K562 (cell line): Measurements from ENCODE around the gene TPX2. TPM values are rescaled to one million over a fixed set of nuclear protein-coding genes. Genes with fewer than 3 reads are reported as not detected.

Source experiments
- CGGBP1 ChIP-seq: fragments of 250-450 bp; sonication (Bioruptor Pico); IDR thresholded peaks from 2 replicates; pipeline ENCODE4 v1.9.0; 2021; ENCODE audit warnings: mild to moderate bottlenecking
- CHD4 ChIP-seq: fragments of 200-600 bp; sonication (generic); IDR thresholded peaks from 3 replicates; pipeline ENCODE4 v1.6.1; 2012; ENCODE audit warnings: low read depth, mild to moderate bottlenecking, mixed read lengths, low read length, inconsistent platforms; ENCODE audit not compliant: insufficient read depth, insufficient replicate concordance, poor library complexity, severe bottlenecking
- GMEB1 ChIP-seq: fragments of 250-450 bp; sonication (Bioruptor Pico); IDR thresholded peaks from 2 replicates; pipeline ENCODE4 v1.4.0; 2020; ENCODE audit warnings: mild to moderate bottlenecking
- HLTF ChIP-seq: fragments of 450-650 bp; IDR thresholded peaks from 2 replicates; pipeline ENCODE4 v1.6.1; 2016
- KLF13 ChIP-seq: fragments of 450-650 bp; IDR thresholded peaks from 2 replicates; pipeline ENCODE4 v1.6.1; 2016; ENCODE audit warnings: missing genetic modification characterization, low read depth, mild to moderate bottlenecking, missing compliant biosample characterization, moderate library complexity, borderline replicate concordance
- MECOM ChIP-seq: fragments of 250-450 bp; sonication (Bioruptor Pico); IDR thresholded peaks from 2 replicates; pipeline ENCODE4 v1.8.0; 2022; ENCODE audit warnings: inconsistent platforms
- MYBL2 ChIP-seq, 2 experiments: fragments of 450-650 bp in 1 of 2; sonication (generic) in 1 of 2; formaldehyde crosslinking in 1 of 2; IDR thresholded peaks; 2 replicates each; pipeline versions ENCODE4 v1.6.1 to v1.8.1; 2017 to 2022; ENCODE audit warnings: borderline replicate concordance in 1 of 2, inconsistent platforms in 1 of 2, low read depth in 1 of 2, mild to moderate bottlenecking in 1 of 2, missing genetic modification reagents in 1 of 2, moderate library complexity in 1 of 2
- NFE2 ChIP-seq: IDR thresholded peaks from 2 replicates; pipeline ENCODE4 v1.6.1; 2014; ENCODE audit warnings: antibody characterized with exemption, low read depth
- PHB ChIP-seq: fragments of 250-450 bp; sonication (Bioruptor Pico); IDR thresholded peaks from 2 replicates; pipeline ENCODE4 v1.5.0; 2021
- SMARCB1 ChIP-seq: IDR thresholded peaks from 2 replicates; pipeline ENCODE4 v1.6.1; 2011; ENCODE audit warnings: improper control_type of control experiment, low read depth; ENCODE audit not compliant: insufficient read length
- TBP ChIP-seq: optimal IDR thresholded peaks from 2 replicates; pipeline ENCODE3; 2011; ENCODE audit warnings: low read depth, low read length, improper control_type of control experiment
- TCF7 ChIP-seq: sonication (generic); IDR thresholded peaks from 2 replicates; pipeline ENCODE4 v1.6.1; 2016; ENCODE audit warnings: antibody characterized with exemption, borderline replicate concordance
- ZNF217 ChIP-seq: sonication (generic); formaldehyde crosslinking; IDR thresholded peaks from 2 replicates; pipeline ENCODE4 v1.8.0; 2022; ENCODE audit warnings: mild to moderate bottlenecking, missing genetic modification reagents
- ZNF57 ChIP-seq: fragments of 450-650 bp; formaldehyde crosslinking; IDR thresholded peaks from 2 replicates; pipeline ENCODE4 v1.4.0; 2020; ENCODE audit warnings: mild to moderate bottlenecking, moderate library complexity
- ZNF75A ChIP-seq: fragments of 450-650 bp; formaldehyde crosslinking; IDR thresholded peaks from 2 replicates; pipeline ENCODE4 v1.4.0; 2020; ENCODE audit warnings: mild to moderate bottlenecking
- ZNF766 ChIP-seq: fragments of 200-800 bp; sonication (Bioruptor generic); conservative IDR thresholded peaks from 2 replicates; pipeline ENCODE4 v1.6.1; 2016; ENCODE audit warnings: missing genetic modification characterization, missing compliant biosample characterization
- polyA plus RNA-seq, 8 experiments: library from polyadenylated mRNA; depleted of rRNA in 4 of 8; stranded (reverse) in 5 of 8; unstranded in 3 of 8; fragments of >200 nt; fragmentation: Nextera tagmentation in 2 of 8; fragmentation: Illumina TruSeq in 1 of 8; extraction: Ambion mirVana in 2 of 8; extraction: Trizol in 1 of 8; gene quantifications; 2 replicates each; pipeline versions ENCODE4 v1.2.1 to v1.2.3, GENCODE V29; 2011 to 2014; ENCODE audit warnings: inconsistent platforms in 1 of 8, missing spikeins in 1 of 8
- total RNA-seq, 7 experiments: library from RNA; depleted of rRNA in 6 of 7; stranded (reverse); fragments of >200 nt in 6 of 7; fragmentation: Illumina TruSeq in 2 of 7; extraction: Trizol in 2 of 7; gene quantifications; 2 replicates each; pipeline versions ENCODE4 v1.2.1 to v1.2.3, GENCODE V29; 2011 to 2021; ENCODE audit warnings: low replicate concordance in 1 of 7
- TF ChIP-seq, protein P1 (sequence below): sonication (generic); formaldehyde crosslinking; IDR thresholded peaks from 2 replicates; pipeline ENCODE4 v1.8.0; 2022; ENCODE audit warnings: mild to moderate bottlenecking, missing genetic modification reagents
- TF ChIP-seq, protein P2 (sequence below): fragments of 450-650 bp; formaldehyde crosslinking; IDR thresholded peaks from 2 replicates; pipeline ENCODE4 v1.4.0; 2022; ENCODE audit warnings: mild to moderate bottlenecking, moderate library complexity
- TF ChIP-seq, protein P3 (sequence below): fragments of 450-650 bp; formaldehyde crosslinking; IDR thresholded peaks from 2 replicates; pipeline ENCODE4 v1.4.0; 2020; ENCODE audit warnings: mild to moderate bottlenecking

Gene TPX2
- total and polyA plus RNA-seq, 9 of the 15 experiments (the other 6 are each of a cell fraction or from before 2014, with no cell fraction given), result 48.0 to 241 (median 133) TPM

- TF ChIP-seq, protein P1, sequence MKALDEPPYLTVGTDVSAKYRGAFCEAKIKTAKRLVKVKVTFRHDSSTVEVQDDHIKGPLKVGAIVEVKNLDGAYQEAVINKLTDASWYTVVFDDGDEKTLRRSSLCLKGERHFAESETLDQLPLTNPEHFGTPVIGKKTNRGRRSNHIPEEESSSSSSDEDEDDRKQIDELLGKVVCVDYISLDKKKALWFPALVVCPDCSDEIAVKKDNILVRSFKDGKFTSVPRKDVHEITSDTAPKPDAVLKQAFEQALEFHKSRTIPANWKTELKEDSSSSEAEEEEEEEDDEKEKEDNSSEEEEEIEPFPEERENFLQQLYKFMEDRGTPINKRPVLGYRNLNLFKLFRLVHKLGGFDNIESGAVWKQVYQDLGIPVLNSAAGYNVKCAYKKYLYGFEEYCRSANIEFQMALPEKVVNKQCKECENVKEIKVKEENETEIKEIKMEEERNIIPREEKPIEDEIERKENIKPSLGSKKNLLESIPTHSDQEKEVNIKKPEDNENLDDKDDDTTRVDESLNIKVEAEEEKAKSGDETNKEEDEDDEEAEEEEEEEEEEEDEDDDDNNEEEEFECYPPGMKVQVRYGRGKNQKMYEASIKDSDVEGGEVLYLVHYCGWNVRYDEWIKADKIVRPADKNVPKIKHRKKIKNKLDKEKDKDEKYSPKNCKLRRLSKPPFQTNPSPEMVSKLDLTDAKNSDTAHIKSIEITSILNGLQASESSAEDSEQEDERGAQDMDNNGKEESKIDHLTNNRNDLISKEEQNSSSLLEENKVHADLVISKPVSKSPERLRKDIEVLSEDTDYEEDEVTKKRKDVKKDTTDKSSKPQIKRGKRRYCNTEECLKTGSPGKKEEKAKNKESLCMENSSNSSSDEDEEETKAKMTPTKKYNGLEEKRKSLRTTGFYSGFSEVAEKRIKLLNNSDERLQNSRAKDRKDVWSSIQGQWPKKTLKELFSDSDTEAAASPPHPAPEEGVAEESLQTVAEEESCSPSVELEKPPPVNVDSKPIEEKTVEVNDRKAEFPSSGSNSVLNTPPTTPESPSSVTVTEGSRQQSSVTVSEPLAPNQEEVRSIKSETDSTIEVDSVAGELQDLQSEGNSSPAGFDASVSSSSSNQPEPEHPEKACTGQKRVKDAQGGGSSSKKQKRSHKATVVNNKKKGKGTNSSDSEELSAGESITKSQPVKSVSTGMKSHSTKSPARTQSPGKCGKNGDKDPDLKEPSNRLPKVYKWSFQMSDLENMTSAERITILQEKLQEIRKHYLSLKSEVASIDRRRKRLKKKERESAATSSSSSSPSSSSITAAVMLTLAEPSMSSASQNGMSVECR, result 0 out of 2 replicates have a peak, but pooled peaks have one; percentile 37
- TF ChIP-seq ZNF766 (CRISPR knock-in tag) (0 out of 2 replicates have a peak, but pooled peaks have one; percentile 37), KLF13 (tag) (no peak), MYBL2 (IDR thresholded peaks at IDR 0.05; ENCODE audit: low read depth) (no peak), MYBL2 (CRISPR knock-in tag; IDR thresholded peaks at IDR 0.05; ENCODE audit: borderline replicate concordance) (no peak), HLTF (no peak), NFE2 (no peak), PHB (CRISPR knock-in tag) (no peak), TCF7 (no peak), GMEB1 (CRISPR knock-in tag) (no peak), MECOM (CRISPR knock-in tag) (no peak), SMARCB1 (no peak), CHD4 (no peak), ZNF57 (no peak), CGGBP1 (CRISPR knock-in tag) (no peak; the same call in 1 of the 2 replicates), ZNF75A (CRISPR knock-in tag) (no peak), ZNF217 (CRISPR knock-in tag) (no peak), TBP (peak; percentile 26)
- TF ChIP-seq, protein P2, sequence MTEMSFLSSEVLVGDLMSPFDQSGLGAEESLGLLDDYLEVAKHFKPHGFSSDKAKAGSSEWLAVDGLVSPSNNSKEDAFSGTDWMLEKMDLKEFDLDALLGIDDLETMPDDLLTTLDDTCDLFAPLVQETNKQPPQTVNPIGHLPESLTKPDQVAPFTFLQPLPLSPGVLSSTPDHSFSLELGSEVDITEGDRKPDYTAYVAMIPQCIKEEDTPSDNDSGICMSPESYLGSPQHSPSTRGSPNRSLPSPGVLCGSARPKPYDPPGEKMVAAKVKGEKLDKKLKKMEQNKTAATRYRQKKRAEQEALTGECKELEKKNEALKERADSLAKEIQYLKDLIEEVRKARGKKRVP (CRISPR knock-in tag), result no peak
- TF ChIP-seq, protein P3, sequence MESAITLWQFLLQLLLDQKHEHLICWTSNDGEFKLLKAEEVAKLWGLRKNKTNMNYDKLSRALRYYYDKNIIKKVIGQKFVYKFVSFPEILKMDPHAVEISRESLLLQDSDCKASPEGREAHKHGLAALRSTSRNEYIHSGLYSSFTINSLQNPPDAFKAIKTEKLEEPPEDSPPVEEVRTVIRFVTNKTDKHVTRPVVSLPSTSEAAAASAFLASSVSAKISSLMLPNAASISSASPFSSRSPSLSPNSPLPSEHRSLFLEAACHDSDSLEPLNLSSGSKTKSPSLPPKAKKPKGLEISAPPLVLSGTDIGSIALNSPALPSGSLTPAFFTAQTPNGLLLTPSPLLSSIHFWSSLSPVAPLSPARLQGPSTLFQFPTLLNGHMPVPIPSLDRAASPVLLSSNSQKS (CRISPR knock-in tag), result no peak
Measured at GRCh38 chr20:31722257-31723068, 16.6 kb upstream of the TPX2 start, which contains the start of gene BCL2L1 (continued).
